Neural progenitor cell (in vitro differentiated cells): ENCODE results near the gene RNASE12. TPM values are rescaled to one million over a fixed set of nuclear protein-coding genes. Genes with fewer than 3 reads are reported as not detected.
A peak's percentile ranks its signal among the peaks of the same experiment; 100 is the strongest.
"Not testable (repeated sequence)": the region's sequence is repeated elsewhere in the genome, so short reads cannot be mapped to it uniquely, and the experiment has no call there.

Source experiments
- DNase-seq: peaks from one replicate; pipeline ENCODE4 v3.0.0-alpha.2; 2016; ENCODE audit warnings: low spot score
- H2AFZ ChIP-seq: fragments of 200-600 bp; sonication (generic); replicated peaks from 2 replicates; pipeline ENCODE4 v1.6.1; 2016; ENCODE audit warnings: antibody characterized with exemption
- H3F3A ChIP-seq: fragments of 200-600 bp; sonication (generic); 2 replicates; pipeline ENCODE4 v1.6.1; 2016; ENCODE audit warnings: antibody characterized with exemption, low read depth
- H3K27ac ChIP-seq: fragments of 200-600 bp; sonication (generic); 2 replicates; pipeline ENCODE4 v1.5.1; 2016; ENCODE audit warnings: mild to moderate bottlenecking
- H3K27me3 ChIP-seq: fragments of 200-600 bp; sonication (generic); 2 replicates; pipeline ENCODE4 v1.6.1; 2016; ENCODE audit warnings: mild to moderate bottlenecking, moderate library complexity
- H3K36me3 ChIP-seq: fragments of 200-600 bp; sonication (generic); 2 replicates; pipeline ENCODE4 v1.5.1; 2016
- H3K4me1 ChIP-seq: fragments of 200-600 bp; sonication (generic); 2 replicates; pipeline ENCODE4 v1.6.1; 2016; ENCODE audit warnings: mixed run types
- H3K4me2 ChIP-seq: fragments of 200-600 bp; sonication (generic); 2 replicates; pipeline ENCODE4 v1.6.1; 2016
- H3K4me3 ChIP-seq: fragments of 200-600 bp; sonication (generic); 2 replicates; pipeline ENCODE4 v1.5.1; 2016
- H3K79me2 ChIP-seq: fragments of 200-600 bp; sonication (generic); 2 replicates; pipeline ENCODE4 v1.6.1; 2016; ENCODE audit warnings: low read depth
- H3K9ac ChIP-seq: fragments of 200-600 bp; sonication (generic); 2 replicates; pipeline ENCODE4 v1.6.1; 2016
- H3K9me3 ChIP-seq: fragments of 200-600 bp; sonication (generic); 2 replicates; pipeline ENCODE4 v1.5.1; 2016; ENCODE audit warnings: low read depth
- H4K20me1 ChIP-seq: fragments of 200-600 bp; sonication (generic); 2 replicates; pipeline ENCODE4 v1.6.1; 2016; ENCODE audit warnings: low read depth
- H3K27ac Mint-ChIP-seq: 3 replicates; pipeline ENCODE4 v1.8.0; 2021; ENCODE audit warnings: mixed read lengths
- H3K27me3 Mint-ChIP-seq: 2 replicates; pipeline ENCODE4 v1.8.0; 2022; ENCODE audit warnings: low read depth, mild to moderate bottlenecking, inconsistent platforms, moderate library complexity, mixed read lengths; ENCODE audit not compliant: insufficient read depth
- H3K36me3 Mint-ChIP-seq: 3 replicates; pipeline ENCODE4 v1.8.0; 2021; ENCODE audit warnings: mixed read lengths
- H3K4me1 Mint-ChIP-seq: 3 replicates; pipeline ENCODE4 v1.8.0; 2021; ENCODE audit warnings: mixed read lengths
- H3K4me3 Mint-ChIP-seq: 3 replicates; pipeline ENCODE4 v1.8.0; 2021; ENCODE audit warnings: mild to moderate bottlenecking, moderate library complexity, mixed read lengths
- H3K9me3 Mint-ChIP-seq: 3 replicates; pipeline ENCODE4 v1.8.0; 2020; ENCODE audit warnings: mixed read lengths
- EZH2 ChIP-seq: fragments of 200-600 bp; sonication (generic); IDR thresholded peaks from 2 replicates; pipeline ENCODE4 v1.6.1; 2017; ENCODE audit warnings: antibody characterized with exemption, mild to moderate bottlenecking, moderate library complexity
- EZH2phosphoT487 ChIP-seq: fragments of 200-600 bp; sonication (generic); IDR thresholded peaks from 2 replicates; pipeline ENCODE4 v1.6.1; 2017; ENCODE audit warnings: antibody characterized with exemption
- total RNA-seq: library from RNA; depleted of rRNA; stranded (reverse); fragments of >200 nt; gene quantifications from 2 replicates; pipeline ENCODE4 v1.2.3, GENCODE V29; 2015; ENCODE audit warnings: low replicate concordance
- TF ChIP-seq, protein P1 (sequence below): fragments of 200-600 bp; sonication (generic); IDR thresholded peaks from 2 replicates; pipeline ENCODE4 v1.5.1; 2017; ENCODE audit warnings: antibody characterized with exemption, mild to moderate bottlenecking

Gene RNASE12
- total RNA-seq, 1 donor from 2014 or later, result not detected

DNA sequence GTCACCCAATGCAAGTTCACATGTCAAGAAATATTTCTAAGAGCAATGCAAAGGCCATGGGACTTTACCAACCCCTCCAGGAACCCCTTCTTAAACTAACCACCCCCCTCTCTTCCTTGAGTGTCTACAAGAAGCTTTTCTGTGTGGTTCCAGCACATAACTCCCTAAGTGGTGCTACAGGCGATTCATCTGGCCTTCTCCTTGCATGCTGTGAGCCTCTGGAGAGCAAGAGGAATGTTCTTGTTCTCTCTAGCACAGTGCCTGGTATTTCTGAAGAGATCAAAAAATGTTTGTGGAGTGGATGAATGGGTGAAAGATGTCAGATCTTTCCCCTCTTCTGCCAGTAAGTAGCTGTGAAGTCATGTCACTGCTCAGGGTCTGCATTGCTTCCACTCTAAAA is 5.9 kb upstream of the RNASE12 start:
- H3K4me1 Mint-ChIP-seq, result peaks cover 2% of the 10 kb centered on the region
- no peaks in the 10 kb centered on the region for H3K4me1 ChIP-seq
- H2AFZ ChIP-seq, result no peak overlapping the region
- H4K20me1 ChIP-seq, result no peaks in the 10 kb centered on the region
- H3K9ac ChIP-seq, result no peak overlapping the region
- peaks cover 10% of the 10 kb centered on the region for H3F3A ChIP-seq
- H3K27me3 Mint-ChIP-seq, result peaks cover 16% of the 10 kb centered on the region
- H3K4me2 ChIP-seq, result no peak overlapping the region
- H3K27ac ChIP-seq, result no peak overlapping the region
- H3K9me3 ChIP-seq, result no peaks in the 10 kb centered on the region
- no peaks in the 10 kb centered on the region for H3K36me3 Mint-ChIP-seq
- no peak for DNase-seq
- H3K4me3 ChIP-seq, result no peak overlapping the region
- H3K27ac Mint-ChIP-seq, result no peak overlapping the region
- H3K9me3 Mint-ChIP-seq, result no peaks in the 10 kb centered on the region
- no peak overlapping the region for H3K4me3 Mint-ChIP-seq
- H3K36me3 ChIP-seq, result no peaks in the 10 kb centered on the region
- no peaks in the 10 kb centered on the region for H3K27me3 ChIP-seq
- no peaks in the 10 kb centered on the region for H3K79me2 ChIP-seq
- TF ChIP-seq EZH2 (no peak), EZH2phosphoT487 (no peak)
- TF ChIP-seq, protein P1, sequence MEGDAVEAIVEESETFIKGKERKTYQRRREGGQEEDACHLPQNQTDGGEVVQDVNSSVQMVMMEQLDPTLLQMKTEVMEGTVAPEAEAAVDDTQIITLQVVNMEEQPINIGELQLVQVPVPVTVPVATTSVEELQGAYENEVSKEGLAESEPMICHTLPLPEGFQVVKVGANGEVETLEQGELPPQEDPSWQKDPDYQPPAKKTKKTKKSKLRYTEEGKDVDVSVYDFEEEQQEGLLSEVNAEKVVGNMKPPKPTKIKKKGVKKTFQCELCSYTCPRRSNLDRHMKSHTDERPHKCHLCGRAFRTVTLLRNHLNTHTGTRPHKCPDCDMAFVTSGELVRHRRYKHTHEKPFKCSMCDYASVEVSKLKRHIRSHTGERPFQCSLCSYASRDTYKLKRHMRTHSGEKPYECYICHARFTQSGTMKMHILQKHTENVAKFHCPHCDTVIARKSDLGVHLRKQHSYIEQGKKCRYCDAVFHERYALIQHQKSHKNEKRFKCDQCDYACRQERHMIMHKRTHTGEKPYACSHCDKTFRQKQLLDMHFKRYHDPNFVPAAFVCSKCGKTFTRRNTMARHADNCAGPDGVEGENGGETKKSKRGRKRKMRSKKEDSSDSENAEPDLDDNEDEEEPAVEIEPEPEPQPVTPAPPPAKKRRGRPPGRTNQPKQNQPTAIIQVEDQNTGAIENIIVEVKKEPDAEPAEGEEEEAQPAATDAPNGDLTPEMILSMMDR, result no peak

DNA sequence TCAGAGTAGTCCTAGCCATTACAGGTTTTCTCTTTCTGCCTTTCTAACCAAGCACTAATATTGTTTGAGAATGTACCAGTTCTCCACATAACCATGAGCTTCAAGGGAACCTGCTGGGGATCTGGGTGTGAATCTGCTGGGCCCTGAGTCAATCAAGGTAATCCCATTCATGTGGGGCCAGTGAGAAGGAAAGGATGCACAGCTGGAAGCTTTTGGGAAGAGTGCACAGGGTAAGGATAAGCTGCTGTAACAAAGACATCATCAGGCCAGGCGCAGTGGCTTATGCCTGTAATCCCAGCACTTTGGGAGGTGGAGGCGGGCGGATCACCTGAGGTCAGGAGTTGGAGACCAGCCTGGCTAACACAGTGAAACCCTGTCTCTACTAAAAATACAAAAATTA is 4.5 kb upstream of the RNASE12 start:
- not testable (repeated sequence) for H3K36me3 ChIP-seq, H3F3A ChIP-seq, H3K27ac ChIP-seq, H3K27me3 ChIP-seq, H3K9me3 ChIP-seq, H2AFZ ChIP-seq, H3K4me1 Mint-ChIP-seq, H3K4me3 Mint-ChIP-seq, H3K79me2 ChIP-seq, H4K20me1 ChIP-seq, H3K9ac ChIP-seq, H3K9me3 Mint-ChIP-seq, H3K4me2 ChIP-seq, H3K4me3 ChIP-seq, H3K36me3 Mint-ChIP-seq, H3K4me1 ChIP-seq, H3K27ac Mint-ChIP-seq
- peaks cover 14% of the 10 kb centered on the region for H3K27me3 Mint-ChIP-seq
- DNase-seq, result peak; percentile 66

DNA sequence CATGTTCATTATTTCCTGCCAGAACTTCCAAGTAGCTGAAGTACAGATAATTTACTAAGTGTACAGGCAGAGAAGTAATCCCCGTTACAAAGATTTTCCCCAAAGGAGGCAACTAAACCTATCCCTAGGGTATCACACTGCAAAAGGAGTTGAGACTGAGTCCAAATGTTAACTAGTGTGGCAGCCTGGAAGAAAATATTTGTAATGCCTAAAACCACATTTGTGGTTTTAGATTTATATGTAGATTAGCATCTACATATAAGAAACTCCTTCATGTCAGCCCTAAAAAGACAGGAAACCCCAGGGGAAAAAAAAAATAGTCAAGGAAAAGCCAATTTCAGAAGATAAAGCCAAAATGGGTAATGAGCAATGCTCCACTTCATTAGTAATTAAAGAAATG is 1.4 kb upstream of the RNASE12 start:
- Histone ChIP-seq H3K4me1 (peaks cover 9% of the 10 kb centered on the region), H3K27me3 (no peaks in the 10 kb centered on the region), H3K27ac (no peak overlapping the region), H3K36me3 (no peaks in the 10 kb centered on the region), H3K9me3 (no peaks in the 10 kb centered on the region), H3K4me2 (no peak overlapping the region), H2AFZ (no peak overlapping the region), H3F3A (peaks cover 25% of the 10 kb centered on the region), H3K4me3 (no peak overlapping the region), H3K9ac (no peak overlapping the region), H3K79me2 (no peaks in the 10 kb centered on the region), H4K20me1 (no peaks in the 10 kb centered on the region)
- peaks cover 5% of the 10 kb centered on the region for H3K27me3 Mint-ChIP-seq
- H3K27ac Mint-ChIP-seq, result no peak overlapping the region
- no peak overlapping the region for H3K4me3 Mint-ChIP-seq
- H3K9me3 Mint-ChIP-seq, result no peaks in the 10 kb centered on the region
- DNase-seq, result no peak
- no peaks in the 10 kb centered on the region for H3K36me3 Mint-ChIP-seq
- peaks cover 2% of the 10 kb centered on the region for H3K4me1 Mint-ChIP-seq
- TF ChIP-seq EZH2phosphoT487 (no peak), EZH2 (no peak)
- TF ChIP-seq, protein P1, result no peak

DNA sequence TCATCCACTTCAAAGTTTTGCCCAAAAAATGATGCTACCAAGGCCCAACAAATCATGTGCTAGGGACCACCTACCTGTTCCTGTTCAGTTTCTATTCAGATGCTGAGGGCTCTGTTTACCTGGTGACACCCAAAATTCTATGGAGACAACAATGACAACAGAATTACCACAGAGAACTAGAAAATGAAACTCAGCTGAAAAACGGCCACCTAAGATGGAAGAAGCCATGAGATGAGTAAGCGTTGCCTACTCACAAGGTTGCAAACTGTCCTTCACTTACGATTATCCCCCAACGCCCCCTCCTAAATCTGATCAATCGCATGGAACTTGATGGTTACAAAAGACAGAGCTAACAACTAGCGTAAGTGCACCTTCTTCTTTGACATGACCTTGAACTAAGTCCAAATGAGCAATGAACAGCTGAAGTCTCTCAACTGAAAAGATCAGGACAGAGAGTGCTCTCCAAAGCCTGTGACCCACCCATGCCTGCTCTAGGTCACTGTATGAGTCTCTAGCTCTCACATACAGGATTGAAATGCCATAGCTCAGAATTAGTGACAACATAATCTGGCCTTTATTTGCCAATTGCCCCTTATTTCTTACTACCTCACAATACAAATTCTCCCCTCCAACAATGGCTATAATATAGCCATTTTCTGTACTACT is 3.6 kb downstream of the RNASE12 start, which contains the start of gene RNASE11:
TSS of gene RNASE11 (minus strand) at position 513 of the 666 bp plus-strand sequence.
- H3K9me3 Mint-ChIP-seq, result no peaks in the 10 kb centered on the region
- Histone ChIP-seq H2AFZ (no peak within 1 kb of the TSS), H3K79me2 (no peaks in the 10 kb centered on the region), H3K9ac (no peak within 1 kb of the TSS), H4K20me1 (no peaks in the 10 kb centered on the region), H3K4me2 (peak within 1 kb of the TSS; percentile 44), H3K27me3 (no peaks in the 10 kb centered on the region), H3K4me1 (peaks cover 31% of the 10 kb centered on the region), H3K4me3 (no peak within 1 kb of the TSS), H3K9me3 (no peaks in the 10 kb centered on the region), H3K36me3 (no peaks in the 10 kb centered on the region), H3F3A (peaks cover 22% of the 10 kb centered on the region), H3K27ac (peak within 1 kb of the TSS; percentile 71)
- TF ChIP-seq, protein P1, result no peak
- TF ChIP-seq EZH2 (no peak), EZH2phosphoT487 (no peak)
- H3K4me3 Mint-ChIP-seq, result no peak within 1 kb of the TSS
- no peaks in the 10 kb centered on the region for H3K27me3 Mint-ChIP-seq
- H3K36me3 Mint-ChIP-seq, result no peaks in the 10 kb centered on the region
- no peak for DNase-seq
- no peak within 1 kb of the TSS for H3K27ac Mint-ChIP-seq
- peaks cover 2% of the 10 kb centered on the region for H3K4me1 Mint-ChIP-seq
